ENCODE results near the gene KDM4B. TPM values are rescaled to one million over a fixed set of nuclear protein-coding genes. Genes with fewer than 3 reads are reported as not detected.
"Not testable (repeated sequence)": the region's sequence is repeated elsewhere in the genome, so short reads cannot be mapped to it uniquely, and the experiment has no call there.

The KDM4B gene
- total RNA-seq, 1 donor from 2014 or later, result 34.1 TPM

DNA sequence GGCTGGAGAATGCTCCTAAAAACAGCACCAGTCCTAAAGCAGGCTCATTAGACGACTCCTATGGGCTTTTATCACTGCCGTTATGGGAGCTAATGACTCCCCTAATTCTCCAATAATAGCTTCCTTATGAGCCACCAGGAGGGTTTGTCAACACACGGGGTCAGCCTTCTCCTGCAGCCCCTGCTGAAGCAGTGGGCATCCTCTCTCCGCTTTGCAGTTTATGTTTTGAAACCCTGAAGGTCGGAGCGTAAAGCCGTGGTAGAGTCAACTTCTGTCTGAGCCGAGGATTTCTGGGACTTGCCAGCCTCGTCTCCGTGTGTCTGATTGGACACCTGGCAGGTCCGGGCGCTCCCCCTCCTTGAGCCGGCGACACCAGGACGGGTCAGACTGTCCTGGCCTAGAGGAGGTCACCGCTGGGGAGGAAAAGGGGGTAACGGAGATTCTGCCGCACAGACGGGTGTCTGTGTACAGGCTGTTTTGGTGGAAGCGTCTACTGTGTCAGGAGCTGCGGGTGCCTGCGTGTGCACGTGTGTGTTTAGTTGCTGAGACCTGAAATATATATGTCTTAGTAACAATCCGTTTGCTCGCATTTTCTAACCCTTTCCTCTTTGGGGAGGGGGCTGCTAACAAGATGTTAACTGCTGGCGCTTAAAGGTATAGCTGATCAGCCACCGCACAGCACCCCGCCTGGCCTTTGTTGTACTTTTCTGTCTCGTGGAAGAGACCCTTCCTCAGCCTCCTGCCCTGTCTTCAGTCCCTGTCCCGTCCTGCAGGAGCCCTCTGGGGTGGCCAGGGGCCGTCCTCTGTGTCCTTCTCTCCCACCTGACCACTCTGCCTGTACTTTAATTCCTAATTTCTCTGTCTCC is 1.9 kb downstream of the KDM4B start:
- intact Hi-C loops (cut with micrococcal nuclease), result no loop called here
- peak; percentile 53 for DNase-seq
- Histone ChIP-seq H3K36me3 (no peaks in the 10 kb centered on the region), H3K27ac (replicated peaks) (peak overlapping the region; percentile 88), H3K4me3 (peak overlapping the region; percentile 79), H3K27me3 (ENCODE audit: low read depth) (no peaks in the 10 kb centered on the region), H3K9me3 (replicated peaks) (no peaks in the 10 kb centered on the region), H3K4me1 (peaks cover 67% of the 10 kb centered on the region)
- TF ChIP-seq, protein P1, sequence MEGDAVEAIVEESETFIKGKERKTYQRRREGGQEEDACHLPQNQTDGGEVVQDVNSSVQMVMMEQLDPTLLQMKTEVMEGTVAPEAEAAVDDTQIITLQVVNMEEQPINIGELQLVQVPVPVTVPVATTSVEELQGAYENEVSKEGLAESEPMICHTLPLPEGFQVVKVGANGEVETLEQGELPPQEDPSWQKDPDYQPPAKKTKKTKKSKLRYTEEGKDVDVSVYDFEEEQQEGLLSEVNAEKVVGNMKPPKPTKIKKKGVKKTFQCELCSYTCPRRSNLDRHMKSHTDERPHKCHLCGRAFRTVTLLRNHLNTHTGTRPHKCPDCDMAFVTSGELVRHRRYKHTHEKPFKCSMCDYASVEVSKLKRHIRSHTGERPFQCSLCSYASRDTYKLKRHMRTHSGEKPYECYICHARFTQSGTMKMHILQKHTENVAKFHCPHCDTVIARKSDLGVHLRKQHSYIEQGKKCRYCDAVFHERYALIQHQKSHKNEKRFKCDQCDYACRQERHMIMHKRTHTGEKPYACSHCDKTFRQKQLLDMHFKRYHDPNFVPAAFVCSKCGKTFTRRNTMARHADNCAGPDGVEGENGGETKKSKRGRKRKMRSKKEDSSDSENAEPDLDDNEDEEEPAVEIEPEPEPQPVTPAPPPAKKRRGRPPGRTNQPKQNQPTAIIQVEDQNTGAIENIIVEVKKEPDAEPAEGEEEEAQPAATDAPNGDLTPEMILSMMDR (IDR thresholded peaks at IDR 0.05; ENCODE audit: borderline replicate concordance), result no peak

- Histone ChIP-seq H3K4me3 (peak overlapping the region; percentile 79), H3K27me3 (ENCODE audit: low read depth) (no peaks in the 10 kb centered on the region), H3K36me3 (no peaks in the 10 kb centered on the region), H3K9me3 (replicated peaks) (no peaks in the 10 kb centered on the region), H3K27ac (replicated peaks) (peak overlapping the region; percentile 88), H3K4me1 (peaks cover 73% of the 10 kb centered on the region)
- intact Hi-C loops (cut with micrococcal nuclease), result no loop called here
- no peak for DNase-seq
- TF ChIP-seq, protein P1 (IDR thresholded peaks at IDR 0.05; ENCODE audit: borderline replicate concordance), result no peak
Observed at GRCh38 chr19:4971424-4971793, 2.5 kb downstream of the KDM4B start.

DNA sequence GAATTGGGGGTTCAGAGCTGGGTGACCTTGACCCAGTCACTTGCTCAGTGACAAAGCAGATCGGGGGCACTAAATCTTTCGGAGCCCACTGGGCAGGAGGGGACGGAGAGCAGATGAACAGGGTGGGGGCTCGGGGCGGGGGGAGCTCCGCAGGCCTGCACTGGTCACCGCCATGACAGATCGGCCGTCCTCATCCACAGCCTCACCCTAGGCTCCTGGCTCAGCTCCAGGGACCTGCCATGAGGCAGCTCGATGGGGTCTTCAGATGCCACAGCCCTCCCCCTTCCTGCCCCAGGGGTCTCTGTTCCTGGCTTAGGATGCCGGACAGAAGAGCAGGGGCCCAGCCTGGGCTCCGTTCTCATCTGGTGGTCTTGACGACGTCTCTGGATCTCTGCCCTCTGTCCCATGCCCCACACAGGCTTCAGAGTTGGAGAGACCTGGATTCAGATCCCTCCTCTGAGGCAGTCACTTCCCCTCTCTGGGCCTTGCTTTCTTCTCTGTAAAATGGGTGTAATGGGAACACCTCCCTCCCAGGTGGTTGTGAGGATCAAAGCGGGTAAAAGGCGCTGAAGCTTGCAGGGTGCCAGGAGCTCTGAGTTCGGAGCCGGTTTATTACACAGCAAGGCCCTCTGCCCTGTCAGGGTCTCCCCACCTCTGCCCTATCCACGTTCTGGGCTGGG is 3.0 kb downstream of the KDM4B start:
- Histone ChIP-seq H3K4me3 (peak overlapping the region; percentile 79), H3K27ac (replicated peaks) (peak overlapping the region; percentile 88), H3K9me3 (replicated peaks) (no peaks in the 10 kb centered on the region), H3K27me3 (ENCODE audit: low read depth) (no peaks in the 10 kb centered on the region), H3K36me3 (no peaks in the 10 kb centered on the region), H3K4me1 (peaks cover 78% of the 10 kb centered on the region)
- DNase-seq, result no peak
- TF ChIP-seq, protein P1 (IDR thresholded peaks at IDR 0.05; ENCODE audit: borderline replicate concordance), result no peak
- intact Hi-C loops (cut with micrococcal nuclease), result no loop called here

- no peak for DNase-seq
- H3K4me1 ChIP-seq, result peaks cover 85% of the 10 kb centered on the region
- no peaks in the 10 kb centered on the region for H3K27me3 ChIP-seq (ENCODE audit: low read depth)
- peak overlapping the region; percentile 88 for H3K27ac ChIP-seq (replicated peaks)
- H3K9me3 ChIP-seq (replicated peaks), result no peaks in the 10 kb centered on the region
- H3K36me3 ChIP-seq, result no peaks in the 10 kb centered on the region
- peak overlapping the region; percentile 79 for H3K4me3 ChIP-seq
- TF ChIP-seq, protein P1 (IDR thresholded peaks at IDR 0.05; ENCODE audit: borderline replicate concordance), result no peak
- intact Hi-C loops (cut with micrococcal nuclease), result no loop called here
Observed at GRCh38 chr19:4972509-4973230, 3.8 kb downstream of the KDM4B start.

- H3K27me3 ChIP-seq (ENCODE audit: low read depth), result no peaks in the 10 kb centered on the region
- peak overlapping the region; percentile 81 for H3K27ac ChIP-seq (replicated peaks)
- H3K36me3 ChIP-seq, result no peaks in the 10 kb centered on the region
- intact Hi-C loops (cut with micrococcal nuclease), result no loop called here
- no peak overlapping the region for H3K4me3 ChIP-seq
- TF ChIP-seq, protein P1 (IDR thresholded peaks at IDR 0.05; ENCODE audit: borderline replicate concordance), result no peak
- H3K4me1 ChIP-seq, result peaks cover 99% of the 10 kb centered on the region
- H3K9me3 ChIP-seq (replicated peaks), result no peaks in the 10 kb centered on the region
- no peak for DNase-seq
Observed at GRCh38 chr19:4974880-4975469, 6.1 kb downstream of the KDM4B start.

DNA sequence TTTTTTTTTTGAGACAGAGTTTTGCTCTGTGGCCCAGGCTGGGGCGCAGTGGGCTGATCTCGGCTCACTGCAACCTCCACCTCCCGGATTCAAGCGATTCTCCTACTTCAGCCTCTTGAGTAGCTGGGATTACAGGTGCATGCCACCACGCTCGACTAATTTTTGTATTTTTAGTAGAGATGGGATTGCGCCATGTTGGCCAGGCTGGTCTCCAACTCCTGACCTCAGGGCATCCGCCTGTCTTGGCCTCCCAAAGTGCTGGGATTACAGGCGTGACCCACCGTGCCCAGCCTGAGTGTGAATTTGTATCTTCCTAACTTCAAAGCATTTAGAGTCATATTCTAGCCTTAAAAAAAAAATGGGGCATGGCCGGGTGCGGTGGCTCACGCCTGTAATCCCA is 6.7 kb downstream of the KDM4B start:
- H3K4me3 ChIP-seq, DNase-seq: not testable (repeated sequence)

More for the DNA sequence above, 6.7 kb downstream of the KDM4B start:
- H3K36me3 ChIP-seq; H3K9me3 ChIP-seq (replicated peaks); H3K27me3 ChIP-seq (ENCODE audit: low read depth); intact Hi-C loops (cut with micrococcal nuclease): not testable (repeated sequence)
- Histone ChIP-seq H3K4me1 (peaks cover 95% of the 10 kb centered on the region), H3K27ac (replicated peaks) (peak overlapping the region; percentile 81)

All from left ventricle myocardium inferior (tissue), 1 donor.